MM.1S (cell line): ENCODE results near the gene TAF4B.
"Not testable (repeated sequence)": the region's sequence is repeated elsewhere in the genome, so short reads cannot be mapped to it uniquely, and the experiment has no call there.

Experiments
- DNase-seq: peaks from one replicate; pipeline ENCODE4 v3.0.0-alpha.2; 2015
- H2AFZ ChIP-seq: fragments of 300-600 bp; sonication (generic); 2 replicates; pipeline ENCODE4 v1.6.0; 2016; ENCODE audit warnings: antibody characterized with exemption, low read length
- H3F3A ChIP-seq: fragments of 300-600 bp; sonication (generic); 2 replicates; pipeline ENCODE4 v1.6.1; 2016; ENCODE audit warnings: mild to moderate bottlenecking, antibody characterized with exemption, low read length, moderate library complexity, mixed read lengths; ENCODE audit not compliant: insufficient read depth
- H3K27ac ChIP-seq: fragments of 300-600 bp; sonication (generic); 2 replicates; pipeline ENCODE4 v1.5.1; 2016; ENCODE audit warnings: mild to moderate bottlenecking, low read length
- H3K27me3 ChIP-seq: fragments of 300-600 bp; sonication (generic); replicated peaks from 2 replicates; pipeline ENCODE4 v1.6.0; 2016; ENCODE audit warnings: low read length; ENCODE audit not compliant: insufficient read depth
- H3K36me3 ChIP-seq: fragments of 300-600 bp; sonication (generic); replicated peaks from 2 replicates; pipeline ENCODE4 v1.6.1; 2016; ENCODE audit warnings: mild to moderate bottlenecking, low read length, mixed read lengths; ENCODE audit not compliant: insufficient read depth
- H3K4me1 ChIP-seq: fragments of 300-600 bp; sonication (generic); 2 replicates; pipeline ENCODE4 v1.6.1; 2016; ENCODE audit warnings: low read length, mixed read lengths
- H3K4me2 ChIP-seq: fragments of 300-600 bp; sonication (generic); 2 replicates; pipeline ENCODE4 v1.6.0; 2016; ENCODE audit warnings: low read depth, low read length
- H3K4me3 ChIP-seq: fragments of 300-600 bp; sonication (generic); 2 replicates; pipeline ENCODE4 v1.5.1; 2016; ENCODE audit warnings: low read length, mixed read lengths
- H3K79me2 ChIP-seq: fragments of 300-600 bp; sonication (generic); 2 replicates; pipeline ENCODE4 v1.6.1; 2016; ENCODE audit warnings: mixed run types, low read length, mixed read lengths
- H3K9ac ChIP-seq: fragments of 300-600 bp; sonication (generic); 2 replicates; pipeline ENCODE4 v1.6.1; 2016; ENCODE audit warnings: low read length, mixed read lengths
- H3K9me2 ChIP-seq: fragments of 300-600 bp; sonication (generic); replicated peaks from 2 replicates; pipeline ENCODE4 v1.6.1; 2016; ENCODE audit warnings: mild to moderate bottlenecking, low read length, mixed read lengths; ENCODE audit not compliant: insufficient read depth
- H3K9me3 ChIP-seq: fragments of 300-600 bp; sonication (generic); replicated peaks from 2 replicates; pipeline ENCODE4 v1.6.1; 2016; ENCODE audit warnings: mild to moderate bottlenecking, low read length, mixed read lengths; ENCODE audit not compliant: insufficient read depth
- H4K20me1 ChIP-seq: fragments of 300-600 bp; sonication (generic); 2 replicates; pipeline ENCODE4 v1.6.1; 2016; ENCODE audit warnings: mild to moderate bottlenecking, low read length, moderate library complexity, mixed read lengths; ENCODE audit not compliant: insufficient read depth
- CTCF ChIP-seq: fragments of 300-600 bp; sonication (generic); IDR thresholded peaks from 2 replicates; pipeline ENCODE4 v1.5.1; 2016; ENCODE audit warnings: antibody characterized with exemption, low read length, mixed read lengths
- EZH2 ChIP-seq: fragments of 300-600 bp; sonication (generic); optimal IDR thresholded peaks from 2 replicates; pipeline ENCODE3; 2017; ENCODE audit warnings: low read depth, mild to moderate bottlenecking, antibody characterized with exemption, low read length, mixed read lengths
- EZH2phosphoT487 ChIP-seq: fragments of 300-600 bp; sonication (generic); IDR thresholded peaks from 2 replicates; pipeline ENCODE4 v1.6.1; 2018; ENCODE audit warnings: antibody characterized with exemption, low read length

The TAF4B gene

GRCh38 chr18:26242392-26242791, 16.1 kb downstream of the TAF4B start:
- not testable (repeated sequence) for H3K27me3 ChIP-seq, H3F3A ChIP-seq, H3K4me2 ChIP-seq, H3K4me3 ChIP-seq, H4K20me1 ChIP-seq, H3K27ac ChIP-seq, H3K9me2 ChIP-seq, H3K4me1 ChIP-seq, H3K36me3 ChIP-seq, H3K9ac ChIP-seq, H3K9me3 ChIP-seq, DNase-seq, H2AFZ ChIP-seq
- H3K79me2 ChIP-seq: peaks cover 59% of the 10 kb centered on the region

GRCh38 chr18:26245434-26245833, 19.2 kb downstream of the TAF4B start:
- H3K27ac ChIP-seq, H3K4me2 ChIP-seq, H3K9ac ChIP-seq, H3K36me3 ChIP-seq, H4K20me1 ChIP-seq, H2AFZ ChIP-seq, H3K9me2 ChIP-seq, H3K9me3 ChIP-seq, DNase-seq, H3F3A ChIP-seq, H3K4me3 ChIP-seq, H3K4me1 ChIP-seq, H3K27me3 ChIP-seq: not testable (repeated sequence)
- peaks cover 67% of the 10 kb centered on the region for H3K79me2 ChIP-seq

- no peaks in the 10 kb centered on the region for H3K27me3 ChIP-seq
These were observed 26.2 kb downstream of the TAF4B start for GRCh38 chr18:26252411-26252810.

DNA sequence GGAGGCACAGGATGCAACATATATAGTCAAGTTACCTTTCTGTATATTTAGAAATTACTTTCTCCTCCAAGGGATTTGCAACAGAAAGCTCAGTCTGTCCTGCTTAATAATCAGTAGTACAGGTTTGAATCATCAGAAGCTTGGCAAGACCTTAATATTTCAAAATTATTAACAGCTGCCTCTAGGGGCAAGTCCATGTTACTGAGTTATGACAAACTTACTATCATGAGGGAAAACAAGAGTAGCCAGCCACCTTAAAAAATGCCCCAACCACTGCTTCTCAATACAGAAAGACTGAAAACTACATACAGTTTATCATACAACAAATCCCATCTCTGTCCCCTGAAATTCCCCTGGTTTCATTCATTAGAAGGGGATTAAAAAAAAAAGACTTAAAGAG, 28.6 kb downstream of the TAF4B start:
- DNase-seq, H3K4me2 ChIP-seq, H3K27me3 ChIP-seq, H3K9me3 ChIP-seq, H4K20me1 ChIP-seq, H2AFZ ChIP-seq, H3K27ac ChIP-seq, H3K4me3 ChIP-seq, H3K9me2 ChIP-seq, H3F3A ChIP-seq, H3K4me1 ChIP-seq, H3K36me3 ChIP-seq, H3K9ac ChIP-seq: not testable (repeated sequence)
- H3K79me2 ChIP-seq: peaks cover 80% of the 10 kb centered on the region

More at GRCh38 chr18:26252411-26252810, 26.2 kb downstream of the TAF4B start:
- no peaks in the 10 kb centered on the region for H3F3A ChIP-seq
- TF ChIP-seq EZH2 (no peak), EZH2phosphoT487 (no peak), CTCF (no peak)
- H3K79me2 ChIP-seq: peaks cover 76% of the 10 kb centered on the region
- no peak for DNase-seq
- no peak overlapping the region for H2AFZ ChIP-seq
- no peak overlapping the region for H3K4me2 ChIP-seq
- H3K9ac ChIP-seq: no peak overlapping the region
- no peaks in the 10 kb centered on the region for H3K36me3 ChIP-seq
- H4K20me1 ChIP-seq: no peaks in the 10 kb centered on the region
- H3K4me3 ChIP-seq: no peak overlapping the region
- H3K27ac ChIP-seq: no peak overlapping the region
- no peaks in the 10 kb centered on the region for H3K4me1 ChIP-seq
- H3K9me3 ChIP-seq: no peaks in the 10 kb centered on the region
- H3K9me2 ChIP-seq: no peaks in the 10 kb centered on the region
